ENCODE results near the gene RRAGA.
"Not testable (repeated sequence)": the region's sequence is repeated elsewhere in the genome, so short reads cannot be mapped to it uniquely, and the experiment has no call there.

RRAGA gene

GRCh38 chr9:19087106-19088000 is 38.1 kb downstream of the RRAGA start:
- DNase-seq: no peak

- DNase-seq: not testable (repeated sequence)
These were observed 48.2 kb downstream of the RRAGA start for GRCh38 chr9:19097431-19097830.

Measured in DMS79 (cell line).